ENCODE measurements around the gene GRID1.
"Not testable (repeated sequence)": the region's sequence is repeated elsewhere in the genome, so short reads cannot be mapped to it uniquely, and the experiment has no call there.

GRID1 gene

DNA sequence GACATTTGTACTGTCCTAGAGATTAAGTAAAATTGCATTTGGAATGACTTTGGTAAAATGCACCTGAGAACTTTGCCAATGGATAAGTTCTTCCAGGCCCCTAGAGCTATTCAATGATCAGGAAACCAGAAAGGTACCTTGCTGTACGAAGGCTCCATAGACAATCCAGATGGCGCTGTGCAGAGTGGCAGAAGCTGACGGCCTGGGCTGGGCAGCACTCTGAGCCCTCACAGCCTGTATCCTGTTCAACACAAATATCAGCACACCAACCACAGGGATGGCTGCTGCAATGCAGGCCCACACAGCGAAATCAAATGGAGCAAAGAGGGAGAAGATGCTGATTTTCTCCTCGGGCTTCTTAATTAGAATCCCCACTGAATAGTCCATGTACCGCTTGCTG lies 642.4 kb downstream of the GRID1 start:
- DNase-seq: no peak

DNA sequence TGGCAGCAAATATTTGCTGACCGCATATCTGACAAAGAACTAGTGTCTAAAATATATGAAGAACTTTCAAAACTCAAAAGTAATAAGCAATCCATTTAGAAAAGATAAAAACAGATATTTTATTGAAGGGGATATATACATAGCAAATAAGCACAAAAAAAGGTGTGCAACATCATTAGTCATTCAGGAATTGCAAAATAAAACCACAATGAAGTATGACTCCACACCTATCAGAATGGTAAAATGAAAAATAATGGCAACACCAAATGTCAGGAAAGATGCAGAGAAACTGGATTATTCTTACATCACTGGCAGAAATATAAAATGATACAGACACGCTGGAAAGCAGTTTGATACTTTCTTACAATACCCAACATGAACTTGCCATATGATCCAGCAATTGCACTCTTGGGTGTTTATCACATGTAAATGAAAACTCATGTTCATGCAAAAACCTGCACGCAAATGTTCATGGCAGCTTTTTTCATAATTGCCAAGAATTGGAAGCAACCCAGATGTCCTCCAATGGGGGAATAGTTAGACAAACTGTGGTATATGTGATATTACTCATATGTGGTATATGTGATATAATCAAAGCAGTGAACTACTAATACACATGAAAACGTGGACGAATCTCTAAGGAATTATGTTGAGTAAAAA lies 645.5 kb downstream of the GRID1 start:
- DNase-seq: no peak

DNA sequence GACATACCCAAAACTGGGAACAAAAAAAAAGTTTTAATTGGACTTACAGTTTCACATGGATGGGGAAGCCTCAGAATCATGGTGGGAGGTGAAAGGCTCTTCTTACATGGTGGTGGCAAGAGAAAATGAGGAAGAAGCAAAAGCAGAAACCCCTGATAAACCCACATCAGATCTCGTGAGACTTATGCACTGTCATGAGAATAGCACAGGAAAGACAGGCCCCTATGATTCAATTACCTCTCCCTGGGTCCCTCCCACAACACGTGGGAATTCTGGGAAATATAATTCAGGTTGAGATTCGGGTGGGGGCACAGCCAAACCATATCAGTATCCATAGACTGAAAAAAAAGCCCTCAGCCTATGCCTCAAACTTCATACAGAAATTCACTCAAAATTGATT lies 647.2 kb downstream of the GRID1 start:
- no peak for DNase-seq

- DNase-seq: no peak
Observed at GRCh38 chr10:85713885-85714284, 652.7 kb downstream of the GRID1 start.

DNA sequence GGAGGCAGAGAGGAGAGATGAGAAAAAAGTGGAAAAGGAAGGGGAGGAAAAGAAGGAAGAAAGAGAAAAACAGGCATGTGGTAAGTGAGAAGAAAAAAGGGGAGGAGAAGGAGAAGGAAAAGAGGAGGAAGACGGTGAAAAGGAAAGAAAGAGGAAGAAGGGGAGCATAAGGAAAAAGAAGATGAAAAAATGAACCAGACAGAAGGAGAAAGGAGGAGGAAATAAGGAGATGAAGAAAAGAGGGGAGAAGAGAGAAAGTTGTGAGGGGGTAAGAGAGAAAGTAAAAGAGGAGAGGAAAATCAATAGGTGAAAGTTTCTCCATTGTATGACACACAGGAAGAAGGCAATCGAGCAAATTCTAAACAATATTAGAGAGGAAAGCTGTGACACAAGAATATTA lies 663.8 kb downstream of the GRID1 start:
- no peak for DNase-seq

- not testable (repeated sequence) for DNase-seq
Observed at GRCh38 chr10:85699066-85699465, 667.5 kb downstream of the GRID1 start.

DNA sequence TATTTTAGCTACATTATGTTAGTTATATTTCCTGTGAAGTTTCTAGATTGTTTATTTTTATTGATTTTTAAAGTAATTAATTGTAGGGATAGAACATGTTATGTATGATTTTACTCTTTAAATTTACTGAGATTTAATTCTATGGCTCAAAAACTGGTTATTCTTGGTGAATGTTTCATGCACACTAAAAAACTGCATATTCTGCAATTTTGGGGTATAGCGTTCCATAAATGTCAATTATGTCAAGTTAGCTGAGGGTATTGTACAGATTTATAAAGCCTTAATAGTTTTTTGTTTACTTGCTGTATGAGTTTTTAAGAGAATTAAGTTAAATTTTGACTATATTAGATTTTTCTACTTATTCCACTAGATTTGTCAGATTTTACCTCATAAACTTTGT lies 669.7 kb downstream of the GRID1 start:
- no peak for DNase-seq

DNA sequence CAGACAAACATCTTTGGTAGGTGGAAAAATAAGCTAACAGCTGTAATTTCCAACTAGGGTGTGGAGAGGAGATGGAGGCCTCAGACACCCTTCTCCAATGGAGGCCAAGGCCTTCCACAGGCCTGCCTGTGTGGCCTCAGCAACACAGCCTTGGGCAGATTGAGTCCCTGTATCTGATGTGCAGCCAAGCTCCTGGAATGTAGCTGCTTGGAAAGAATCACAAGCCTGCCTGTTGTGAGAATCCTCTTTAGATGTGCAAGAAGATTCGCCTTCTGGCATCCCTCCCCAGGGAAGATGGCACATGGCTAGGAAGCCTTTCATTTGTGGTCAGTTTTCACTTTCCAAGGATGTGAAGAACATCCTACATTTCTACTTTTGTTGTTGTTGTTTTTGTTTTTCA lies 684.0 kb downstream of the GRID1 start:
- DNase-seq: no peak

- DNase-seq: no peak
Observed at GRCh38 chr10:85679710-85680109, 686.9 kb downstream of the GRID1 start.

- DNase-seq: no peak
Observed at GRCh38 chr10:85679061-85679460, 687.5 kb downstream of the GRID1 start.

- DNase-seq: no peak
Observed at GRCh38 chr10:85674851-85675250, 691.7 kb downstream of the GRID1 start.

- no peak for DNase-seq
Observed at GRCh38 chr10:85673270-85673669, 693.3 kb downstream of the GRID1 start.

DNA sequence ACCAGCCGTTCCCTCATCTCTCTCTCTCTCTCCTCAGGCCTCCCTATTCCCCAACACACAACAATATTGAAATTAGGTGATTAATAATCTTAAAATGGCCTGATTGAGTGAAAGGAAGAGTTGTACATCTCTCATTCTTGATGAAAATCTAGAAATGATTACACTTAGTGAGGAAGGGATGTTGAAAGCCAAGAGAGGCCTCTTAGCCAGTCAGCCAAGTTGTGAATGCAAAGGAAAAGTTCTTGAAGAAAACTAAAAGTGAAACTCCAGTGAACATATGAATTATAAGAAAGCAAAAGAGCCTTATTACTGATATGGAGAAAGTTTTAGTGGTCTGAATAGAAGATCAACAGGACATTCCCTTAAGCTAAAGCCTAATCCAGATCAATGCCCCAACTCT lies 695.1 kb downstream of the GRID1 start:
- no peak for DNase-seq

- DNase-seq: no peak
Observed at GRCh38 chr10:85668522-85668921, 698.1 kb downstream of the GRID1 start.

DNA sequence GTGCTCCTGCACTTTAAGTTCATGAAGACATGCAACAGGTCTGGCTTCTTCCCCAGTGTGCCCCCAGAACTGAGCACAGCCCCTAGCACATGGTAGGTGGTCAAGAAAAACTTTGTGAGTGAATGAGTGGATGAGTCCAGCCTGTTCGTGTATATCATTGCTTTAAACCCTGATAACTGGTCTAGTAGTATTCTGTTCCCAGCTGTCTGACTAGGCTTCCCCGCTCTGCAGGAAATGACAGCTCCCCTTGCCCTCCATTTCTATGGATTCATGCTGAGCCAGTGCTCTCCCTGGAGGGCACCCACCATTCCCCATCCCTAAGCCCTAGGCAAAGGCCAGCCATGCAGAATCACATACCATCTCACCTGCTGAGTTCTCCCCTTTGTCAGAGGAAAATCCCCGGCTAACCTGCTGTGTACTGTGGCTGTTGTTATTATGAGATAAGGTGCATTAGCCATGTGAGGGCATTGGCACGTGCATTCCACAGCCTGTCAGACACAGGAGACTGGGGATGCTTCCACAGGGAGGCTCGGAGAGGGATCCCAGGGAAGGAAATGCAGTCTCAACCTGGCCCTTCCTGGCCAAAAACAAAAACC lies 698.9 kb downstream of the GRID1 start:
- DNase-seq: no peak

DNA sequence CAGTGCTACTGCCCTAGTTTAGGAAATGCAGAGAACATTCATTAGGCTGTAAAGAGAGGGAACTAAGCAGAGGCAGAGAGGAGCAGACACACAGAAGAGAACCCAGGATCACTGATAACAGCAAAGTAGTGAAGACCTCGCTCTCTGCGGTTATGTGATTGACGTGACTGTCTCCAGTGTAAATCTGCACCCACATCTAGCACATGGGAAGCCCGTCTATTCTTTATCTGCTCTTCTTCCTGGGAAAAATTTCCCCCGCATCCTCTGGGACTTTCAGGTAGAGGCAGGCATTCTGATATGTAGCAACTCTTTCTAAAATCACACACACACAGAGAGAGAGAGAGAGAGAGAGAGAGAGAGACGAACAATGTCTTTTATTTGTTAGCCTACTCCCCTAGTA lies 699.6 kb downstream of the GRID1 start:
- no peak for DNase-seq

- no peak for DNase-seq
Observed at GRCh38 chr10:85666102-85666501, 700.5 kb downstream of the GRID1 start.

- no peak for DNase-seq
Observed at GRCh38 chr10:85665681-85666080, 700.9 kb downstream of the GRID1 start.

DNA sequence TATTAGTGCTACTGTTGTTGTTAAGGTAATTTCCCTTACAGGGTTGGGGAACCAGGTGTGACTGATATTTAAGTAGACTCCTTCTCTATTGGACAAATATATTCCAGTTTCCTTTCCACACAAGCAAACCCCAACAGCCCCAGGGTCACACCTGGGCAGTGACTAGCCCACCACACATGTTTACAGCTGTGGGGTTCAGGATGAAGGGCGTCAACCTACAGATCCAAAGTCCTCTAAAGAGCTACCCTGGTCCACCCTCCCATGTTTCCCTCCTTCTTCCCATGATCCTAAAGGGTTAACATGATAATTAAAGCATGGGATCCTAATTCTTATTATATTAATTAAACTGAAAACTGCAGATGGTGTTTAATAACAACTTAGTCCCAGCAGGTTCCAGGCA lies 701.5 kb downstream of the GRID1 start:
- DNase-seq: no peak

- no peak for DNase-seq
Observed at GRCh38 chr10:85661123-85661522, 705.5 kb downstream of the GRID1 start.

GRCh38 chr10:85659331-85659730 lies 707.3 kb downstream of the GRID1 start:
- no peak for DNase-seq

- DNase-seq: no peak
Observed at GRCh38 chr10:85658518-85658917, 708.1 kb downstream of the GRID1 start.

DNA sequence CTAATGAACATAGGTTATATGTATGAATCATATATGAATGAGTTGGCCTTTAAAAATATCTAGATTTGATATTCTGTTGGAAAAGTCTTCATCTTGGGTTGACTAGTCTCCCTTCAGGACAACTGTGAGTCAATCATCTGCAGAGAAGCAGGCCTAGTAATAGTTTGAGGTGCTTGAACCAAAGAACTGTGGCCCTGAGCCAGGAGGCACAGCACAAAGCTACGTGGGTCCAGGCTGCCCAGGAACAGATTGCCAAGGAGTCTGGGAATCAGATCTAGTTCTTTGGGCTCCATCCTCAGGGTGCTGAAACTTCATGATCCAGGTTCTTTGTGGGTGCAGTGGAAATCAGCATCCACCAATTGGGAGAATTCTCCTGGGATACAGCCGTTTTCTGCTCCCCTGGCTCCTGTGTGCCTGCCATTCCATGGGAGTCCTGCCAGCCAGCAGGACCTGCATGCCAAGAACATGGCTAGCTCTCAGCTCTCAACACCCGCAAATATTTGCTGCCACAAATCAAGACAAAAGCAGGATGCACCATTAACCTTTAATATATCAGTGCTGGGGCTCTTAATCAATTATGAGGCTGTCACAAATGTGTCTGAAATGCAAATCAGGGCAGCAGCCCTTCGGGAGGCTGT lies 709.0 kb downstream of the GRID1 start:
- no peak for DNase-seq

- DNase-seq: no peak
Observed at GRCh38 chr10:85655411-85655810, 711.2 kb downstream of the GRID1 start.

- no peak for DNase-seq
Observed at GRCh38 chr10:85651497-85651882, 715.1 kb downstream of the GRID1 start.

Measured in NCI-H1930 (cell line).